Measurements from ENCODE around the gene FRMD4A. TPM values are rescaled to one million over a fixed set of nuclear protein-coding genes. Genes with fewer than 3 reads are reported as not detected.

The FRMD4A gene
- total and polyA plus RNA-seq, 10 of the 15 experiments (the other 5 are each of a cell fraction or from before 2014, with no cell fraction given) = 17.8 to 75.2 (median 39.1) TPM

DNA sequence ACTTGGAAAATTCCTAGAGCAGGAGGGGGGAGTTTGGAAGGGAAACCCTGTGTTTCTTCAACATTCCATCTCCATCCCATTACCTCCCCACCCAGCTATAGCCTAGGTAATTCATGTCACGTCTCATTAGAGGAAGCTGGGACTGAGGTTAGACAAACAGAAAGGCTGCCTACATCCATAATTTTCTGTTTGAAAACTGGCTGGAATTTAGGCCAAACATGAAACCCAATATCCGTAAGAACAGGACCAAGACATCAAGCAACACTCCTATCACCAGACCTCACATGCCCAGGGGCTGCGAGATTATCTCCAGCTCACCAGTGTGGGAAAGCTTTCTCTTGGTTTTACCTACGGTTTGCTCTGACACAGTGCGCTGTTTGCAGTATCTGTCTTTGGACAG lies 316.3 kb downstream of the FRMD4A start:
- no peak overlapping the region for H3K9ac ChIP-seq (ENCODE audit: control insufficient read depth, insufficient read depth, low read length)
- FAIRE-seq = no peak
- peaks cover 5% of the 10 kb centered on the region for H3K79me2 ChIP-seq (ENCODE audit: control insufficient read depth, insufficient read depth, low read length)
- ATAC-seq = no peak
- ChIA-PET SMC1A (ENCODE audit: uncharacterized antibody, unreplicated experiment) (interaction anchor here (0.8 to 1.1 kb wide), 2 partner anchors 10 to 27 kb away, joined by 3 read pairs; no protein-coding TSS in a partner anchor), RAD21 (ENCODE audit: unreplicated experiment) (interaction anchor here (0.6 kb wide), 1 partner anchor 171 kb away, joined by 3 read pairs; no protein-coding TSS in a partner anchor), POLR2A (interaction anchor here (1.0 kb wide), 1 partner anchor 227 kb away, joined by 3 read pairs; no protein-coding TSS in a partner anchor), CTCF (no interaction called here)
- intact Hi-C loops (cut with micrococcal nuclease; ENCODE audit: unreplicated experiment) = no loop called here
- H3K4me1 ChIP-seq (ENCODE audit: control insufficient read depth, insufficient read depth, low read length) = peaks cover 5% of the 10 kb centered on the region; the same call in 1 of the 2 replicates
- H4K20me1 ChIP-seq (ENCODE audit: control insufficient read depth, insufficient read depth) = no peaks in the 10 kb centered on the region
- in situ Hi-C loops (cut with MboI) = no loop called here
- WGBS (ENCODE audit: insufficient coverage, insufficient replicate concordance, low lambda C conversion rate, missing lambda C conversion rate) = 65% methylated on average over 5 of the region's 5 CpGs
- TF ChIP-seq BCL11A (IDR thresholded peaks at IDR 0.05; ENCODE audit: low read depth, low read length) (no peak), FOXK2 (IDR thresholded peaks at IDR 0.05) (no peak), EP300 (IDR thresholded peaks at IDR 0.05; ENCODE audit: borderline replicate concordance in 1 of 2, control insufficient read depth in 1 of 2, low read depth in 2 of 2, low read length in 2 of 2) (no peak), MTA2 (IDR thresholded peaks at IDR 0.05; ENCODE audit: low read depth) (no peak), DPF2 (IDR thresholded peaks at IDR 0.05) (no peak), E2F8 (IDR thresholded peaks at IDR 0.05; ENCODE audit: low read depth, partially characterized antibody) (no peak), HDAC6 (IDR thresholded peaks at IDR 0.05; ENCODE audit: unreplicated experiment) (no peak), NR2C2 (IDR thresholded peaks at IDR 0.05; ENCODE audit: borderline replicate concordance, control insufficient read depth, insufficient read length, low read depth) (no peak), CBX5 (IDR thresholded peaks at IDR 0.05; ENCODE audit: low read depth) (no peak)
- no peak for DNase-seq (ENCODE audit: low read depth, low spot score)
- H3K4me2 ChIP-seq (ENCODE audit: control insufficient read depth, insufficient read depth) = no peak overlapping the region
- no peaks in the 10 kb centered on the region for H3K9me3 ChIP-seq (replicated peaks; ENCODE audit: control insufficient read depth, insufficient read depth, low read length)
- no peaks in the 10 kb centered on the region for H3K27me3 ChIP-seq (replicated peaks in 1 of 2; ENCODE audit: control insufficient read depth in 2 of 2, insufficient read depth in 2 of 2, low read length in 1 of 2)
- no peaks in the 10 kb centered on the region for H3K36me3 ChIP-seq (ENCODE audit: control insufficient read depth in 2 of 2, insufficient read depth in 2 of 2, low read length in 1 of 2)
- no peak overlapping the region for H3K4me3 ChIP-seq
- H3K27ac ChIP-seq (ENCODE audit: control insufficient read depth, insufficient read depth) = no peak overlapping the region
- no peak overlapping the region for H2AFZ ChIP-seq (ENCODE audit: control insufficient read depth, low read depth, low read length)
- no TSS peak for BruUV-seq (replicated peaks)

Measured in GM12878 (cell line).